SK-N-DZ (cell line): ENCODE data around the gene TTLL3.
"Not testable (repeated sequence)": the region's sequence is repeated elsewhere in the genome, so short reads cannot be mapped to it uniquely, and the experiment has no call there.

Experiments used
- DNase-seq: peaks from one replicate; pipeline ENCODE4 v3.0.0-alpha.2; 2015; ENCODE audit warnings: low spot score

The TTLL3 gene

GRCh38 chr3:9837701-9838582 is 27.9 kb downstream of the TTLL3 start:
- no peak for DNase-seq

DNA sequence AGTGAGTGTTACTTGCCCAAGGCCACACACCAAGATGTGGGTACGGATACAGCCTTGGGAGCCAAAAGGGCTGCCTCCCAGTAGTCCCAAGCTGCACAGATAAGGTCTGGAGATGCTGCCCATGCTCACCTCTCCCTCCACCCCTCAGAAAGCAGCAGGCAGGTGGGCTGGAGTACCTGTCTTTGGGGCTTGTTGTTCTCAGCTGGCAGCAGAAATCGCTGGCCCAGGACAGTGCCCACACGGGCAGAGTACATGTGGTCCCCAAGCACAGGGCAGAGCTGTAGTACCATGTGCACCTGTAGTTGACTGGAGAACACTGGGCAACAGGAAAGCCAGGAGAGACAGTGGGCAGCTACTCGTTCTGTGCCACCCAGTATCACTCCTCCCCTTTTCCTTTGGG is 28.8 kb downstream of the TTLL3 start:
- no peak for DNase-seq

GRCh38 chr3:9841015-9841414 is 31.0 kb downstream of the TTLL3 start:
- no peak for DNase-seq

GRCh38 chr3:9843715-9844438 is 33.8 kb downstream of the TTLL3 start, which contains the start of gene RPUSD3:
Gene RPUSD3 (minus strand): TSS chr3:9844008. CDS start chr3:9843990, 18 bp downstream.
- DNase-seq = peak; percentile 96

DNA sequence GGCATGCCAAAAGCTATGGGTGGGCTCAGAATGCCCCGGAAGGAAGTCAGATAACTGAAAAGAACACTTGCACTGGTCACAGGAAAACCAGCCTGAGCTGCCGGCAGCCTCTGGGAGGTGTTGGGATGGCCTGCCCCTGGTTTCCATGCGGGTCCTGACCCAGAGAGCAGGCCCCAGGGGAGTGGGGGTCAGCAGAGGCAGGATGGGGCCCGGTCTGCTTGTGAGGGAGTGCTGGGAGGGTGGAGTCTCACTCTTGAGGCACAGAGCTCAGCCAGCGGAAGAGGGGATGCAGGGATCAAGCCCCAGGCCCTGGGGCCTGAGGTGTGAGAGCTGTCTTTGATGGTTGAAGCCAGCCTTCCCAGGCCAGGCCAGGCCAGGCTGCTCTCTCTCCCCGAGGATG is 36.2 kb downstream of the TTLL3 start:
- no peak for DNase-seq

GRCh38 chr3:9846931-9847488 is 36.9 kb downstream of the TTLL3 start:
- DNase-seq = no peak

DNA sequence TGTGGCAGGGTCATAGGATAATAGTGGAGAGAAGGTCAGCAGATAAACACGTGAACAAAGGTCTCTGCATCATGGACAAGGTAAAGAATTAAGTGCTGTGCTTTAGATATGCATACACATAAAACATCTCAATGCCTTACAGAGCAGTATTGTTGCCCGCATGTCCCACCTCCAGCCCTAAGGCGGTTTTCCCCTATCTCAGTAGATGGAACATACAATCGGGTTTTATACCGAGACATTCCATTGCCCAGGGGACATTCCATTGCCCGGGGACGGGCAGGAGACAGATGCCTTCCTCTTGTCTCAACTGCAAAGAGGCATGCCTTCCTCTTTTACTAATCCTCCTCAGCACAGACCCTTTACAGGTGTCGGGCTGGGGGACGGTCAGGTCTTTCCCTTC is 37.8 kb downstream of the TTLL3 start:
- not testable (repeated sequence) for DNase-seq

DNA sequence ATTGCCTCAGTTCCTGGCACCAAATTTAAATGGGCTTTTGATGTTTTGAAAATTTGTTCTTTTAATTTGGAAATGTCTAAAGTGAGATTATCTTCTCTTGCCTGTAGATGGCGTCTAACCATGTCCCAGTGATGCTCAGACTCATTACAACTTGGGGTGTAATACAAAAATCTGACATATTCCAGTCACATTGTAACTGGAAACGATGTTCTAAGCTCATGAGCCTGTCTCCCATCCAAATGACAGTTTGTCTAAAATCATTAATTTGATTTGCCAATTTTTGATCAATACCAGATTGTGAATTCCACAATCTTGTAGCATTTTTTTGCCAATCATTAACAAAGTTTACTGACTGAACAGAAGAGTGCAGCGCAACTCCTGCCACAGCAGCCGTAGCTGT is 38.8 kb downstream of the TTLL3 start:
- peak; percentile 49 for DNase-seq

DNA sequence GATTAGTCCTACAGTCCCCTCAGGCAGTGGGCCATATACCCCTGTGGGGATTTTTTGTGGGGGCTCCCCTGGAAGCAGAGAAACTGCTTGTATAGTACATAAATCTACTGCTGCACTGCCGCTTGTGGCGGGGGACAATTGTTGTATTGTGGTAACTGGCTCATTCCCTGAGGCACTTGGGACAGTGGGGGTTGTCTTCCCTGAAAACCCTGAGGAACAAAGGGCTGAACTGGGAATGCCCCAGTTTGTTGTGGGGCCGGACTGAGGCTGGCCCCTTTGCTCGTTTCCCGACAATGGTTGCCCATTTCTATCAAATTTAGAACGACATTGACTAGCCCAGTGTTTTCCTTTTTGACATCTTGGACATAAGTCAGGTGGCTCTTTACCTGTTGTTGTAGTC is 41.3 kb downstream of the TTLL3 start:
- not testable (repeated sequence) for DNase-seq

GRCh38 chr3:9851926-9852325 is 41.9 kb downstream of the TTLL3 start:
- not testable (repeated sequence) for DNase-seq

- no peak for DNase-seq
Measured at GRCh38 chr3:9852528-9852927, 42.5 kb downstream of the TTLL3 start.

GRCh38 chr3:9854291-9854940 is 44.4 kb downstream of the TTLL3 start:
- peak; percentile 68 for DNase-seq

DNA sequence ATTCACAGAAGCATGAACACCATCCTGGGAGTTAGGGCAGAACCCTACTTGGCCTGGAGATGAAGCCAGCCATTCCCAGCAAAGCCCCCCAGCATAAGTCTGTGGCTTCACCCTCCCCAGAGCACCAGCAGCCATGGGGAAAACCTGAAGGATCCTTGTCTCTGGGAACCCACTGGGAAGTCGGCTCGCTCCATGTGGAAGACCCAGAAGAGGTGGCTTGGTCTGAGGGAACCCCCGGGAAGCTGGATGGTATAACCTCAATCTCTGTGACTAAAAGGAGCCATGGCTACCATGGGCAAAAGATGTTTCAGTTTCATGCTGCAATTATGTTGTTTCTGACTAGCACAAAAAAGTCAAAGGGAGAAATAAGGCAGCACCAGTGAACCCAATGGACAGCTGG is 45.5 kb downstream of the TTLL3 start:
- no peak for DNase-seq

- no peak for DNase-seq
Measured at GRCh38 chr3:9859530-9860025, 49.5 kb downstream of the TTLL3 start.

- DNase-seq = no peak
Measured at GRCh38 chr3:9861201-9861600, 51.1 kb downstream of the TTLL3 start.

DNA sequence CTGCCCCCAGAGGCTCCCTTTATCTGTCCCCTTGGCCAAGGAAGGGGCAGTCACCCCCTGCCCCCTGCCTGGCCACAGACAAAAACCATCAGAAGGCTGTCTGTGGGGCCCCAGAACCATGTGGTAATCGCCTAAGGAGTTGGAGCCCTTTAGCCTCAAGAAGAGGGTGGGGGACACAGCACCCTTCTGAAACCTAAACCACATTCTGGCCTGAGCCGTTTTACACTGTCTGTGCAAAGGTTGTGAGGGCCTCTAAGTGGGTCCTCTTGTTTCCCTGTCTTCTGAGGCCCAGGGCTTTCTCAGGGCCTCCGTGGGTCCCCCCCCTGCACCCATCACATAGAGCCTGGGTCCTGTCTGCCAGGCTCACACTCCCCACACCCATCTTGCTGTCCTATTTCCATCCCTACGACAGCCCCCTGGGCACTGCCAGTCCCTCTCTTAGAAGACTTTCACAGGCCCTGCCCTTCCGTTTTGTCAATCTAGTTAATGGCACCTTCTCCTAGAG is 51.6 kb downstream of the TTLL3 start:
- no peak for DNase-seq

GRCh38 chr3:9862391-9863057 is 52.5 kb downstream of the TTLL3 start:
- DNase-seq = peak; percentile 69

- no peak for DNase-seq
Measured at GRCh38 chr3:9863058-9863772, 53.2 kb downstream of the TTLL3 start.

- peak; percentile 58 for DNase-seq
Measured at GRCh38 chr3:9864200-9864927, 54.3 kb downstream of the TTLL3 start.
